Parathyroid adenoma (tissue), 2 donors: Measurements from ENCODE around the gene RPAIN.

Source experiments
- H2AFZ ChIP-seq: fragments of 300-600 bp; sonication (generic); one replicate; pipeline ENCODE4 v1.7.0; 2017; ENCODE audit warnings: antibody characterized with exemption, mild to moderate bottlenecking
- H3K27ac ChIP-seq: fragments of 300-600 bp; sonication (generic); one replicate; pipeline ENCODE4 v1.7.0; 2017
- H3K27me3 ChIP-seq: fragments of 300-600 bp; sonication (generic); one replicate; pipeline ENCODE4 v1.7.0; 2017; ENCODE audit warnings: low read length; ENCODE audit not compliant: control insufficient read depth, insufficient read depth
- H3K36me3 ChIP-seq: fragments of 300-600 bp; sonication (generic); one replicate; pipeline ENCODE4 v1.7.0; 2017; ENCODE audit warnings: low read length; ENCODE audit not compliant: control insufficient read depth, insufficient read depth
- H3K4me1 ChIP-seq: fragments of 300-600 bp; sonication (generic); one replicate; pipeline ENCODE4 v1.7.0; 2017; ENCODE audit warnings: control low read depth
- H3K4me2 ChIP-seq: fragments of 300-600 bp; sonication (generic); one replicate; pipeline ENCODE4 v1.7.0; 2017; ENCODE audit warnings: low read length
- H3K4me3 ChIP-seq: fragments of 300-600 bp; sonication (generic); one replicate; pipeline ENCODE4 v1.7.0; 2017; ENCODE audit warnings: low read depth, low read length
- H3K79me2 ChIP-seq: fragments of 300-600 bp; sonication (generic); one replicate; pipeline ENCODE4 v1.7.0; 2017; ENCODE audit warnings: control low read depth
- H3K9ac ChIP-seq: fragments of 300-600 bp; sonication (generic); one replicate; pipeline ENCODE4 v1.7.0; 2017; ENCODE audit warnings: mild to moderate bottlenecking
- H3K9me3 ChIP-seq: fragments of 300-600 bp; sonication (generic); one replicate; pipeline ENCODE4 v1.7.0; 2017; ENCODE audit warnings: low read length; ENCODE audit not compliant: control insufficient read depth
- TF ChIP-seq, protein P1 (sequence below): fragments of 300-600 bp; sonication (generic); IDR thresholded peaks from one replicate; pipeline ENCODE4 v1.7.0; 2017; ENCODE audit warnings: antibody characterized with exemption, mild to moderate bottlenecking
- donor health status: primary hyperparathyroidism.

RPAIN gene, protein sequence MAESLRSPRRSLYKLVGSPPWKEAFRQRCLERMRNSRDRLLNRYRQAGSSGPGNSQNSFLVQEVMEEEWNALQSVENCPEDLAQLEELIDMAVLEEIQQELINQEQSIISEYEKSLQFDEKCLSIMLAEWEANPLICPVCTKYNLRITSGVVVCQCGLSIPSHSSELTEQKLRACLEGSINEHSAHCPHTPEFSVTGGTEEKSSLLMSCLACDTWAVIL

DNA sequence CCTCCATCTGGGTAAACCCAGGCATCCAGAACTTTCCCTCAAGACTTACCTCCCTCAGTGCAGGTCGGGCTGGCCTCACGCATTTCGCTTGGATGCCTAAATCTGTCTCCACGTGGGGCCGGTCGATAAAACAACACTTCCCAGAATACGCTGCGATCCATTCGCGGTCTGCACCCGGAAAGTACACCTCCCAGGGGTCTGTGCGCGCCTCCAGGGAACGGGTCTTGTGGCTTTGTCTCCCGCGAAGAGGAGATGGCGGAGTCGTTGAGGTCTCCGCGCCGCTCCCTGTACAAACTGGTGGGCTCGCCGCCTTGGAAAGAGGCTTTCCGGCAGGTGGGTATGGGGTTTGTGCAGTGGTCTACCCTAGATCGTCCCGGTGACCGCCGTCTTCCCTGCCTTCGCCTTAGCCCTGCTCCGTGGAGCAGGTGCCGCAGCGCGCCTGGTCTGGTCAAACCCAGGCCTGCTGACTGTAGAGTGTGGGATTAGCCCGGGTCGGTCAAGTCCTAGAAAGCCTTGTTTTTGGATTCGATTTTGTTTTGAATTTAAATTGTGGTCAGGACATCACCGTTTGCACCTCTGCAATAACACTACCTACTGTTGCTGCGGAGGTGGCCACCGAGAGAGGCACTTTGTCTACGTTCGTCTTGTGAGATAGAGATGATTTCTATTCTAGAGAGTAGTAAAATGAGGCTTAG lies at the start of gene RPAIN:
RPAIN (plus strand) TSS at position 224 of the 695 bp plus-strand sequence; CDS start at position 253, 29 bp downstream.
- Histone ChIP-seq H3K4me1 (no peaks in the 10 kb centered on the region), H3K9me3 (no peaks in the 10 kb centered on the region), H3K4me3 (peak within 1 kb of the TSS; percentile 94), H3K79me2 (peaks cover 34% of the 10 kb centered on the region), H3K27me3 (no peaks in the 10 kb centered on the region), H3K9ac (peak within 1 kb of the TSS; percentile 57), H3K36me3 (no peaks in the 10 kb centered on the region), H3K4me2 (peak within 1 kb of the TSS; percentile 90), H2AFZ (peak within 1 kb of the TSS; percentile 87), H3K27ac (peak within 1 kb of the TSS; percentile 88)
- TF ChIP-seq, protein P1, sequence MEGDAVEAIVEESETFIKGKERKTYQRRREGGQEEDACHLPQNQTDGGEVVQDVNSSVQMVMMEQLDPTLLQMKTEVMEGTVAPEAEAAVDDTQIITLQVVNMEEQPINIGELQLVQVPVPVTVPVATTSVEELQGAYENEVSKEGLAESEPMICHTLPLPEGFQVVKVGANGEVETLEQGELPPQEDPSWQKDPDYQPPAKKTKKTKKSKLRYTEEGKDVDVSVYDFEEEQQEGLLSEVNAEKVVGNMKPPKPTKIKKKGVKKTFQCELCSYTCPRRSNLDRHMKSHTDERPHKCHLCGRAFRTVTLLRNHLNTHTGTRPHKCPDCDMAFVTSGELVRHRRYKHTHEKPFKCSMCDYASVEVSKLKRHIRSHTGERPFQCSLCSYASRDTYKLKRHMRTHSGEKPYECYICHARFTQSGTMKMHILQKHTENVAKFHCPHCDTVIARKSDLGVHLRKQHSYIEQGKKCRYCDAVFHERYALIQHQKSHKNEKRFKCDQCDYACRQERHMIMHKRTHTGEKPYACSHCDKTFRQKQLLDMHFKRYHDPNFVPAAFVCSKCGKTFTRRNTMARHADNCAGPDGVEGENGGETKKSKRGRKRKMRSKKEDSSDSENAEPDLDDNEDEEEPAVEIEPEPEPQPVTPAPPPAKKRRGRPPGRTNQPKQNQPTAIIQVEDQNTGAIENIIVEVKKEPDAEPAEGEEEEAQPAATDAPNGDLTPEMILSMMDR: no peak

DNA sequence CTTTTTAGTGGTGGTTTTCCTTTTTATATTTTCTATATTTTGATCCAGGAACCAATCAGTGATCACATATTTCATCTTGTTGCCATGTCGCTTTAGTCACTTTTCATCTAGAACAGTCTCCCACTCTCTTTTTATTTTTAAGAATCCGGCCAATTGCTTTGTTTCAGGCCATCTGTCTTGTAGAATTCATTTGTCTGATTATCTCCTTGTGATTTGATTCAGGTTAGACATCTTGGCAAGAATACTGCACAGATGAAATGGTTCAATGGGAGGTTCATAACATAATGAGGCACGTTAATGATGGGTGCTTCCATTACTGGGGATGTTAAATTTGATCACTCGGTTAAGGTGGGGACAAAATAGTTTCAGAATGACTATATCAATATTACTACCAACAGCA lies 49.6 kb upstream of the RPAIN start:
- H3K79me2 ChIP-seq: peaks cover 3% of the 10 kb centered on the region
- H3K36me3 ChIP-seq: no peaks in the 10 kb centered on the region
- TF ChIP-seq, protein P1: no peak
- H3K27me3 ChIP-seq: no peaks in the 10 kb centered on the region
- H3K4me2 ChIP-seq: peak overlapping the region; percentile 6
- H3K27ac ChIP-seq: no peak overlapping the region
- H3K9ac ChIP-seq: no peak overlapping the region
- no peak overlapping the region for H2AFZ ChIP-seq
- peaks cover 28% of the 10 kb centered on the region for H3K4me1 ChIP-seq
- H3K4me3 ChIP-seq: no peak overlapping the region
- no peaks in the 10 kb centered on the region for H3K9me3 ChIP-seq

DNA sequence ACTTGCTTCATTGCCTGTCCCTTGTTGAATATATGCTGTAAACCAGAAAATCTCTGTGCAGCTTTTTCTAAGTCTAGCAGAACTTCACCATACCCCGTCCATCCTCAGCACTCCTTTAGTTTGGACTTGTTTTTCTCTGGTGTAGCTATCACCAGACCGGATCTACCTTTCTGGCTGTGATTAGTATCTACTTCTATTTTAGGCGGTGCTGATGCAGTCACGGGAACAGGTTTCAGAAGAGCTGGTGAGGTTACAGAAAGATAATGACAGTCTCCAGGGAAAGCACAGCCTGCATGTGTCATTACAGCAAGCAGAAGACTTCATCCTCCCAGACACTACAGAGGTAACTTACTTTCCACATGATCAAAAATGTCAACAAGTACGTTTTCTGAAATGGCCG lies 46.9 kb upstream of the RPAIN start:
- TF ChIP-seq, protein P1: no peak
- H3K4me3 ChIP-seq: no peak overlapping the region
- H3K4me1 ChIP-seq: peaks cover 28% of the 10 kb centered on the region
- no peak overlapping the region for H3K9ac ChIP-seq
- H2AFZ ChIP-seq: no peak overlapping the region
- no peaks in the 10 kb centered on the region for H3K36me3 ChIP-seq
- H3K27me3 ChIP-seq: no peaks in the 10 kb centered on the region
- no peaks in the 10 kb centered on the region for H3K9me3 ChIP-seq
- H3K79me2 ChIP-seq: no peaks in the 10 kb centered on the region
- peak overlapping the region; percentile 67 for H3K27ac ChIP-seq
- H3K4me2 ChIP-seq: peak overlapping the region; percentile 64

DNA sequence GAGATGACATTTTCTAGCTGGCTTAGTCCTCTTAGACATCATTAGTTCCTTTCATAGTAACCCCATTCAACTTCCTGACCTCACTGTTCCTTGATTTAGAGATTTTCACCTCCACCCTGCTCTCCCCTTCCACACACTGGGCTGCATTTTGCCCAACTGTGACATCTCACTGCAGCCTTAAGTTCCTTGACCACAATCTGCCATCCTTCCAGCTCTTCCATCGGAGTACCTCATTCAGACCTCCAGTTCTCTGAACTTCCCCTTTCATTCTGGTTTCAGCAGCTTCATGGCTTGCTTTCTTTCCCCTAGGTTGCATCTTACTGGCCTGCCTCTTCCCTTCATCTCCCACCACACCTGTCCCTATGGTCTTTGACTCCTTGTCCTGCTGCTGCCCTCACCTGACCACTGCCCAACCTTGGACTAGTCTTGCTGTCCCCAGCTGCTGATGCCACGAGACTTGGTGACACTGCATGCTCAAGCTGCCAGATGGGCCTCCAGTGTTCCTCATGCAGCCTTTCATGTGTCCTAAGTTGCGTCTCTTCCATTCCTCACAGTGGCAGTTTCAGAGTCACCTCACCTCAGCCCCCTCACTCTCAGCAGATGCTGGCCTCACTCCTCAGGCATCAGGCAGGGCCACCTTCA lies 41.3 kb upstream of the RPAIN start:
- TF ChIP-seq, protein P1: no peak
- no peaks in the 10 kb centered on the region for H3K9me3 ChIP-seq
- H3K4me2 ChIP-seq: no peak overlapping the region
- H3K79me2 ChIP-seq: no peaks in the 10 kb centered on the region
- no peak overlapping the region for H3K27ac ChIP-seq
- H2AFZ ChIP-seq: no peak overlapping the region
- H3K27me3 ChIP-seq: no peaks in the 10 kb centered on the region
- no peaks in the 10 kb centered on the region for H3K36me3 ChIP-seq
- no peak overlapping the region for H3K9ac ChIP-seq
- H3K4me1 ChIP-seq: peaks cover 16% of the 10 kb centered on the region
- no peak overlapping the region for H3K4me3 ChIP-seq
